Gastroesophageal sphincter (tissue), 3 donors: ENCODE measurements around the gene TRDN.

Experiments
- POLR2A ChIP-seq, 2 donors: fragments of 450-650 bp; IDR thresholded peaks; one replicate each; pipeline ENCODE4 v1.6.1; 2017; ENCODE audit warnings: antibody characterized with exemption in 2 of 2, mild to moderate bottlenecking in 2 of 2, moderate library complexity in 1 of 2
- POLR2AphosphoS5 ChIP-seq: sonication (generic); formaldehyde crosslinking; IDR thresholded peaks from one replicate; pipeline ENCODE4 v1.6.1; 2017; ENCODE audit warnings: antibody characterized with exemption
- TF ChIP-seq, protein P1 (sequence below), 4 experiments: fragments of 200-600 bp in 2 of 4; fragments of 450-650 bp in 2 of 4; sonication (generic) in 1 of 4; IDR thresholded peaks; one replicate each; pipeline ENCODE4 v1.5.1; 2017 to 2019; ENCODE audit warnings: antibody characterized with exemption in 4 of 4, mild to moderate bottlenecking in 2 of 4, moderate library complexity in 2 of 4

DNA sequence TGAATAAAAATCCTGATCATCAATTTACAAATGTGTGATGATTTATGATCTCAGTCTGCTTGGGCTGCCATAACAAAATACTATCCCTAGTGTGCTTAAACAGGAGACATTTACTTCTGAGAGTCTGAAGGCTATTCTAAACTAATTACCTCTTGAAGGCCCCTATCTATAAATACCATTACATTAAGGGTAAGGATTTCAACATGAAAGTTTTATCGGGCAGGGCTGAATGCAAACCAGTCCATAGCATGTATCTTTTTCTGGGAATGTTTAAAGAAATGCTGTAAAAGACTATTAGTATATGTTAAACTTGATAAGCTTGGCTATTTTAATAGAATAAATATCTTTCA is 48.2 kb downstream of the TRDN start:
- TF ChIP-seq, protein P1, sequence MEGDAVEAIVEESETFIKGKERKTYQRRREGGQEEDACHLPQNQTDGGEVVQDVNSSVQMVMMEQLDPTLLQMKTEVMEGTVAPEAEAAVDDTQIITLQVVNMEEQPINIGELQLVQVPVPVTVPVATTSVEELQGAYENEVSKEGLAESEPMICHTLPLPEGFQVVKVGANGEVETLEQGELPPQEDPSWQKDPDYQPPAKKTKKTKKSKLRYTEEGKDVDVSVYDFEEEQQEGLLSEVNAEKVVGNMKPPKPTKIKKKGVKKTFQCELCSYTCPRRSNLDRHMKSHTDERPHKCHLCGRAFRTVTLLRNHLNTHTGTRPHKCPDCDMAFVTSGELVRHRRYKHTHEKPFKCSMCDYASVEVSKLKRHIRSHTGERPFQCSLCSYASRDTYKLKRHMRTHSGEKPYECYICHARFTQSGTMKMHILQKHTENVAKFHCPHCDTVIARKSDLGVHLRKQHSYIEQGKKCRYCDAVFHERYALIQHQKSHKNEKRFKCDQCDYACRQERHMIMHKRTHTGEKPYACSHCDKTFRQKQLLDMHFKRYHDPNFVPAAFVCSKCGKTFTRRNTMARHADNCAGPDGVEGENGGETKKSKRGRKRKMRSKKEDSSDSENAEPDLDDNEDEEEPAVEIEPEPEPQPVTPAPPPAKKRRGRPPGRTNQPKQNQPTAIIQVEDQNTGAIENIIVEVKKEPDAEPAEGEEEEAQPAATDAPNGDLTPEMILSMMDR (IDR thresholded peaks at IDR 0.05): no peak
- TF ChIP-seq POLR2AphosphoS5 (no peak), POLR2A (IDR thresholded peaks at IDR 0.05) (no peak)
